ENCODE measurements around the gene AGRP.

DNA sequence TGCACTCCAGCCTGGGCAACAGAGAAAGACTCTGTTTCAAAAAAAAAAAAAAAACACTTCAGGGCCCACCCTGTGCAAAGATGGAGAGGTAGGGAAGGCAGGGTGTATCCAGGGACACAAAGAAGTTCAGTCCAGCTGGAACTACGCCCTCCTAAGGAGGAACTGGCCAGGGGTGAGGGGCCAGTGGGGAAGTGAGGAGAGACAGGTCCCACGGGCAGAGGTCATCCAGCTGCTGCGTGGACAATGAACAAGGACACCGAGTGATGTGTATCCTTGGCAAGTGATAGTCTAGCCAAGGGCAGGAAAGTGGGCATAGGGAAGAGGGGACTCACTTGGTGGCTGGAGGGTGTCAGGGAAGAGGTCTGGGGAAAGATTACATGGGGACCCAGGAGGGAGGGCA, 35.9 kb upstream of the AGRP start:
- no peak for TF ChIP-seq POLR2AphosphoS5 (IDR thresholded peaks at IDR 0.05; ENCODE audit: low read depth, low read length)
- TF ChIP-seq TAF1 (IDR thresholded peaks at IDR 0.05; ENCODE audit: borderline replicate concordance, insufficient read depth, low read length) = no peak
- no peak for TF ChIP-seq SIN3A (IDR thresholded peaks at IDR 0.05; ENCODE audit: borderline replicate concordance, insufficient read depth, low read length)
- TF ChIP-seq, protein P1, sequence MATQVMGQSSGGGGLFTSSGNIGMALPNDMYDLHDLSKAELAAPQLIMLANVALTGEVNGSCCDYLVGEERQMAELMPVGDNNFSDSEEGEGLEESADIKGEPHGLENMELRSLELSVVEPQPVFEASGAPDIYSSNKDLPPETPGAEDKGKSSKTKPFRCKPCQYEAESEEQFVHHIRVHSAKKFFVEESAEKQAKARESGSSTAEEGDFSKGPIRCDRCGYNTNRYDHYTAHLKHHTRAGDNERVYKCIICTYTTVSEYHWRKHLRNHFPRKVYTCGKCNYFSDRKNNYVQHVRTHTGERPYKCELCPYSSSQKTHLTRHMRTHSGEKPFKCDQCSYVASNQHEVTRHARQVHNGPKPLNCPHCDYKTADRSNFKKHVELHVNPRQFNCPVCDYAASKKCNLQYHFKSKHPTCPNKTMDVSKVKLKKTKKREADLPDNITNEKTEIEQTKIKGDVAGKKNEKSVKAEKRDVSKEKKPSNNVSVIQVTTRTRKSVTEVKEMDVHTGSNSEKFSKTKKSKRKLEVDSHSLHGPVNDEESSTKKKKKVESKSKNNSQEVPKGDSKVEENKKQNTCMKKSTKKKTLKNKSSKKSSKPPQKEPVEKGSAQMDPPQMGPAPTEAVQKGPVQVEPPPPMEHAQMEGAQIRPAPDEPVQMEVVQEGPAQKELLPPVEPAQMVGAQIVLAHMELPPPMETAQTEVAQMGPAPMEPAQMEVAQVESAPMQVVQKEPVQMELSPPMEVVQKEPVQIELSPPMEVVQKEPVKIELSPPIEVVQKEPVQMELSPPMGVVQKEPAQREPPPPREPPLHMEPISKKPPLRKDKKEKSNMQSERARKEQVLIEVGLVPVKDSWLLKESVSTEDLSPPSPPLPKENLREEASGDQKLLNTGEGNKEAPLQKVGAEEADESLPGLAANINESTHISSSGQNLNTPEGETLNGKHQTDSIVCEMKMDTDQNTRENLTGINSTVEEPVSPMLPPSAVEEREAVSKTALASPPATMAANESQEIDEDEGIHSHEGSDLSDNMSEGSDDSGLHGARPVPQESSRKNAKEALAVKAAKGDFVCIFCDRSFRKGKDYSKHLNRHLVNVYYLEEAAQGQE (IDR thresholded peaks at IDR 0.05; ENCODE audit: insufficient read depth in 1 of 2, low read depth in 2 of 2, low read length in 2 of 2) = no peak
